K562 (cell line): Measurements from ENCODE around the gene POLD4. TPM values are rescaled to one million over a fixed set of nuclear protein-coding genes. Genes with fewer than 3 reads are reported as not detected.
A peak's percentile ranks its signal among the peaks of the same experiment; 100 is the strongest.

ENCODE experiments used
- CREM ChIP-seq: IDR thresholded peaks from 2 replicates; pipeline ENCODE4 v1.6.1; 2014; ENCODE audit warnings: antibody characterized with exemption, low read depth
- EP300 ChIP-seq: IDR thresholded peaks from 2 replicates; pipeline ENCODE4 v1.6.1; 2012; ENCODE audit warnings: low read length, improper control_type of control experiment
- FOXJ3 ChIP-seq: sonication (generic); formaldehyde crosslinking; IDR thresholded peaks from 2 replicates; pipeline ENCODE4 v1.4.0; 2020; ENCODE audit warnings: mild to moderate bottlenecking, missing genetic modification reagents
- GTF2F1 ChIP-seq: IDR thresholded peaks from 2 replicates; pipeline ENCODE4 v1.6.1; 2011; ENCODE audit warnings: low read depth, low read length, improper control_type of control experiment
- HDAC3 ChIP-seq: fragments of 450-650 bp; IDR thresholded peaks from 2 replicates; pipeline ENCODE4 v1.6.1; 2018; ENCODE audit warnings: borderline replicate concordance, mild to moderate bottlenecking, moderate library complexity; ENCODE audit not compliant: partially characterized antibody
- KLF10 ChIP-seq: fragments of 250-450 bp; sonication (Bioruptor Pico); IDR thresholded peaks from 2 replicates; pipeline ENCODE4 v1.6.1; 2021; ENCODE audit warnings: matching md5 sums
- MTA3 ChIP-seq: fragments of 450-650 bp; formaldehyde crosslinking; IDR thresholded peaks from 2 replicates; pipeline ENCODE4 v1.6.1; 2017; ENCODE audit warnings: mild to moderate bottlenecking, borderline replicate concordance
- MYC ChIP-seq, 2 experiments: fragments of 250-450 bp in 1 of 2; sonication (Bioruptor Pico) in 1 of 2; IDR thresholded peaks; 2 replicates each; pipeline versions ENCODE4 v1.5.1 to v1.6.1; 2012 to 2021; ENCODE audit warnings: low read depth in 2 of 2, borderline replicate concordance in 1 of 2, improper control_type of control experiment in 1 of 2, low read length in 1 of 2, mild to moderate bottlenecking in 1 of 2, moderate library complexity in 1 of 2
- POLR2B ChIP-seq: fragments of 450-650 bp; IDR thresholded peaks from 2 replicates; pipeline ENCODE4 v1.6.1; 2018; ENCODE audit warnings: low read depth; ENCODE audit not compliant: partially characterized antibody
- POLR2H ChIP-seq: IDR thresholded peaks from 2 replicates; pipeline ENCODE4 v1.6.1; 2016; ENCODE audit warnings: missing genetic modification characterization, low read depth, mild to moderate bottlenecking, control low read depth, missing compliant biosample characterization, moderate library complexity
- POU5F1 ChIP-seq: fragments of 150-350 bp; IDR thresholded peaks from 2 replicates; pipeline ENCODE4 v1.6.1; 2014; ENCODE audit warnings: borderline replicate concordance, low read length, low read depth, mild to moderate bottlenecking; ENCODE audit not compliant: partially characterized antibody
- RBFOX2 ChIP-seq: fragments of 200-400 bp; formaldehyde crosslinking; IDR thresholded peaks from 2 replicates; pipeline ENCODE4 v1.6.1; 2017; ENCODE audit warnings: low read depth, mild to moderate bottlenecking, low read length, moderate library complexity
- STAT5A ChIP-seq: IDR thresholded peaks from 2 replicates; pipeline ENCODE4 v1.6.1; 2012; ENCODE audit warnings: low read length, inconsistent platforms, borderline replicate concordance
- ZNF324 ChIP-seq: fragments of 250-450 bp; sonication (Bioruptor Pico); IDR thresholded peaks from 2 replicates; pipeline ENCODE4 v1.4.0; 2020; ENCODE audit warnings: mild to moderate bottlenecking
- ZNF431 ChIP-seq: sonication (generic); formaldehyde crosslinking; IDR thresholded peaks from 2 replicates; pipeline ENCODE4 v1.8.0; 2022; ENCODE audit warnings: mild to moderate bottlenecking, missing genetic modification reagents
- ZNF707 ChIP-seq: fragments of 250-450 bp; sonication (Bioruptor Pico); conservative IDR thresholded peaks from 2 replicates; pipeline ENCODE4 v1.8.0; 2022; ENCODE audit warnings: inconsistent platforms, mild to moderate bottlenecking, moderate library complexity
- ZNF79 ChIP-seq: fragments of 250-450 bp; sonication (Bioruptor Pico); IDR thresholded peaks from 2 replicates; pipeline ENCODE4 v1.4.0; 2020; ENCODE audit warnings: low read depth, mild to moderate bottlenecking, moderate library complexity
- polyA plus RNA-seq, 8 experiments: library from polyadenylated mRNA; depleted of rRNA in 4 of 8; stranded (reverse) in 5 of 8; unstranded in 3 of 8; fragments of >200 nt; fragmentation: Nextera tagmentation in 2 of 8; fragmentation: Illumina TruSeq in 1 of 8; extraction: Ambion mirVana in 2 of 8; extraction: Trizol in 1 of 8; gene quantifications; 2 replicates each; pipeline versions ENCODE4 v1.2.1 to v1.2.3, GENCODE V29; 2011 to 2014; ENCODE audit warnings: inconsistent platforms in 1 of 8, missing spikeins in 1 of 8
- total RNA-seq, 7 experiments: library from RNA; depleted of rRNA in 6 of 7; stranded (reverse); fragments of >200 nt in 6 of 7; fragmentation: Illumina TruSeq in 2 of 7; extraction: Trizol in 2 of 7; gene quantifications; 2 replicates each; pipeline versions ENCODE4 v1.2.1 to v1.2.3, GENCODE V29; 2011 to 2021; ENCODE audit warnings: low replicate concordance in 1 of 7
- TF ChIP-seq, protein P1 (sequence below), 3 experiments: fragments of 200-800 bp in 1 of 3; fragments of 250-450 bp in 1 of 3; fragments of 450-650 bp in 1 of 3; sonication (Bioruptor Pico) in 1 of 3; sonication (Bioruptor generic) in 1 of 3; formaldehyde crosslinking in 1 of 3; IDR thresholded peaks; 2 replicates each; pipeline versions ENCODE4 v1.6.1 to v1.8.0; 2016 to 2022; ENCODE audit warnings: mild to moderate bottlenecking in 2 of 3, missing genetic modification characterization in 2 of 3, missing compliant biosample characterization in 1 of 3, moderate library complexity in 1 of 3
- TF ChIP-seq, protein P2 (sequence below), 2 experiments: fragments of 450-650 bp; conservative IDR thresholded peaks; 2 replicates each; pipeline ENCODE4 v1.6.1; 2017; ENCODE audit warnings: mild to moderate bottlenecking in 2 of 2, moderate library complexity in 2 of 2

POLD4 gene
- total and polyA plus RNA-seq, 9 of the 15 experiments (the other 6 are each of a cell fraction or from before 2014, with no cell fraction given) = 5.8 to 64.5 (median 18.3) TPM

DNA sequence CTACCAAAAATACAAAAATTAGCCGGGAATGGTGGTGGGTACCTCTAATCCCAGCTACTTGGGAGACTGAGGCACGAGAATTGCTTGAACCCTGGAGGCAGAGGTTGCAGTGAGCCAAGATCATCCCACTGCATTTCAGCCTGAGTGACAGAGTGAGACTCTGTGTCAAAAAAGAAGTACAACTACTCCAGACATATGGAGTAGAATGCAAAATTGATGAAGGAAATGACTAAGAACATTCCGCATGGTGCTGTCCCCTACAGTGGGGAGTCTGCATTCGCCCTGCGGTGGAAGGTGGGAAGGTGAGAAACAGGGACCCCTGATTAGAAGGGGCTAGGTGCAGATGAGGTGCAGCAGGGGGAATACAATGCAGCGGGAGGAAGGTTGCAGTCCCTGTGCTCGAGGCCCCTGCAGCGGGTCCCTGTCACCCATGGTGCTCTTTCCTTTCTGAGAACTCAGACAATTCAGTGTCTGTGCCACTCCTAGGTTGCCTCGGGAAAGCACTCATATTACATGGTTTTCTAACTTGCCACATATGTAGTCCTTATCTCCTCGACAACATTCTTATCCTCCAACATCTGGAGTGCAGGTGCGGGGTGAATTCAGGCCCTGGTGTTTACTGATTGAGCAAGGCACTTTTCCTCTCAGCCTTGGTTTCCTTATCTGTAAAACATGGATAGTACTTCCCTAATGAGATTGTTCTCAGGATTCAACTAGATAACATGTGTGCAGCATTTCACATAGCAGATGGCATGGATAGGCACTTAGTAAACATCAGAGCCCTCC lies 5.2 kb downstream of the POLD4 start (continued):
- TF ChIP-seq STAT5A (peak; percentile 90), CREM (peak; percentile 40; the same call in 1 of the 2 replicates), ZNF324 (CRISPR knock-in tag) (peak; percentile 29; the same call in 1 of the 2 replicates), RBFOX2 (no peak), GTF2F1 (no peak), HDAC3 (peak; percentile 89), POLR2B (no peak), MYC (IDR thresholded peaks at IDR 0.05; ENCODE audit: low read depth, low read length) (peak; percentile 71), MYC (CRISPR knock-in tag; IDR thresholded peaks at IDR 0.05; ENCODE audit: borderline replicate concordance, low read depth) (no peak), ZNF79 (CRISPR knock-in tag) (no peak), POLR2H (no peak), MTA3 (0 out of 2 replicates have a peak, but pooled peaks have one; percentile 75), ZNF707 (no peak), EP300 (peak; percentile 93), ZNF431 (CRISPR knock-in tag) (no peak), POU5F1 (no peak), KLF10 (no peak), FOXJ3 (no peak)
- TF ChIP-seq, protein P1, sequence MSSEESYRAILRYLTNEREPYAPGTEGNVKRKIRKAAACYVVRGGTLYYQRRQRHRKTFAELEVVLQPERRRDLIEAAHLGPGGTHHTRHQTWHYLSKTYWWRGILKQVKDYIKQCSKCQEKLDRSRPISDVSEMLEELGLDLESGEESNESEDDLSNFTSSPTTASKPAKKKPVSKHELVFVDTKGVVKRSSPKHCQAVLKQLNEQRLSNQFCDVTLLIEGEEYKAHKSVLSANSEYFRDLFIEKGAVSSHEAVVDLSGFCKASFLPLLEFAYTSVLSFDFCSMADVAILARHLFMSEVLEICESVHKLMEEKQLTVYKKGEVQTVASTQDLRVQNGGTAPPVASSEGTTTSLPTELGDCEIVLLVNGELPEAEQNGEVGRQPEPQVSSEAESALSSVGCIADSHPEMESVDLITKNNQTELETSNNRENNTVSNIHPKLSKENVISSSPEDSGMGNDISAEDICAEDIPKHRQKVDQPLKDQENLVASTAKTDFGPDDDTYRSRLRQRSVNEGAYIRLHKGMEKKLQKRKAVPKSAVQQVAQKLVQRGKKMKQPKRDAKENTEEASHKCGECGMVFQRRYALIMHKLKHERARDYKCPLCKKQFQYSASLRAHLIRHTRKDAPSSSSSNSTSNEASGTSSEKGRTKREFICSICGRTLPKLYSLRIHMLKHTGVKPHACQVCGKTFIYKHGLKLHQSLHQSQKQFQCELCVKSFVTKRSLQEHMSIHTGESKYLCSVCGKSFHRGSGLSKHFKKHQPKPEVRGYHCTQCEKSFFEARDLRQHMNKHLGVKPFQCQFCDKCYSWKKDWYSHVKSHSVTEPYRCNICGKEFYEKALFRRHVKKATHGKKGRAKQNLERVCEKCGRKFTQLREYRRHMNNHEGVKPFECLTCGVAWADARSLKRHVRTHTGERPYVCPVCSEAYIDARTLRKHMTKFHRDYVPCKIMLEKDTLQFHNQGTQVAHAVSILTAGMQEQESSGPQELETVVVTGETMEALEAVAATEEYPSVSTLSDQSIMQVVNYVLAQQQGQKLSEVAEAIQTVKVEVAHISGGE (CRISPR knock-in tag; IDR thresholded peaks at IDR 0.05) = peak in 1 of 3 experiments; percentile 86; a peak in 2 of 6 replicates
- TF ChIP-seq, protein P2, sequence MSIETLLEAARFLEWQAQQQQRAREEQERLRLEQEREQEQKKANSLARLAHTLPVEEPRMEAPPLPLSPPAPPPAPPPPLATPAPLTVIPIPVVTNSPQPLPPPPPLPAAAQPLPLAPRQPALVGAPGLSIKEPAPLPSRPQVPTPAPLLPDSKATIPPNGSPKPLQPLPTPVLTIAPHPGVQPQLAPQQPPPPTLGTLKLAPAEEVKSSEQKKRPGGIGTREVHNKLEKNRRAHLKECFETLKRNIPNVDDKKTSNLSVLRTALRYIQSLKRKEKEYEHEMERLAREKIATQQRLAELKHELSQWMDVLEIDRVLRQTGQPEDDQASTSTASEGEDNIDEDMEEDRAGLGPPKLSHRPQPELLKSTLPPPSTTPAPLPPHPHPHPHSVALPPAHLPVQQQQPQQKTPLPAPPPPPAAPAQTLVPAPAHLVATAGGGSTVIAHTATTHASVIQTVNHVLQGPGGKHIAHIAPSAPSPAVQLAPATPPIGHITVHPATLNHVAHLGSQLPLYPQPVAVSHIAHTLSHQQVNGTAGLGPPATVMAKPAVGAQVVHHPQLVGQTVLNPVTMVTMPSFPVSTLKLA (conservative IDR thresholded peaks at IDR 0.05) = peak in 1 of 2 experiments; percentile 64; a peak in 2 of 4 replicates
